Mesothelial cell of epicardium (in vitro differentiated cells): ENCODE results near the gene IGSF5. TPM values are rescaled to one million over a fixed set of nuclear protein-coding genes. Genes with fewer than 3 reads are reported as not detected.

ENCODE experiments used
- DNase-seq, 2 experiments: peaks; one replicate each; pipeline ENCODE4 v3.0.0; 2021; ENCODE audit warnings: low spot score in 2 of 2; ENCODE audit not compliant: unreplicated experiment in 2 of 2
- H3K27ac Mint-ChIP-seq: 2 replicates; pipeline ENCODE4 v1.8.0; 2021; ENCODE audit warnings: mixed read lengths
- H3K27me3 Mint-ChIP-seq: 2 replicates; pipeline ENCODE4 v1.8.0; 2021; ENCODE audit warnings: low read depth, mixed read lengths
- H3K36me3 Mint-ChIP-seq: 2 replicates; pipeline ENCODE4 v1.8.0; 2021; ENCODE audit warnings: mixed read lengths
- H3K4me1 Mint-ChIP-seq: 2 replicates; pipeline ENCODE4 v1.8.0; 2021; ENCODE audit warnings: mixed read lengths
- H3K4me3 Mint-ChIP-seq: 2 replicates; pipeline ENCODE4 v1.8.0; 2021; ENCODE audit warnings: mild to moderate bottlenecking, moderate library complexity, mixed read lengths
- H3K9me3 Mint-ChIP-seq: 2 replicates; pipeline ENCODE4 v1.8.0; 2021; ENCODE audit warnings: mixed read lengths
- total RNA-seq: library from RNA; stranded (reverse); gene quantifications from 3 replicates; pipeline ENCODE4 v1.2.1, GENCODE V29; 2021
- TF ChIP-seq, protein P1 (sequence below): fragments of 200-600 bp; sonication (generic); IDR thresholded peaks from one replicate; pipeline ENCODE4 v1.5.0; 2021; ENCODE audit warnings: antibody characterized with exemption; ENCODE audit not compliant: unreplicated experiment

Gene IGSF5
- total RNA-seq, 1 donor from 2014 or later = 2.2 TPM

DNA sequence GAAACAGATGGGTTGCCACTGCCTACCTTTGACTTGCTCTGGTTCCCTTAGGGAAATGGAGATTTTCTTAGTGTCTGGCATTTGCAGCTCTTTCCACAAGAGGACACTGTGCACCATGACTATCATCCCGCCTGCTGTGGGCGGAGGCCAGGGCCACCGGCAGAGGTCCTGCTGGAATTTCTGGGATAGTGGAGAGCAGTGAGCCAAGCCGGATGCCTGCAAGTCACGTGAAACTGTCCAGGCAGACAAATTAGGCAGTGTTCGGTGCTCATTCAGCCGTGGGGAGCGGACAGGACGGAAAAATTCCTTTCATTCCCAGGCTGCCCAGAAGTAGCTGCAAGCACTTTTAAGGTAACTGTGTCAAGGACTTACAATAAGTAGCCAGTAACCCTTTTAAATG, 43.4 kb downstream of the IGSF5 start:
- DNase-seq = peak; percentile 75 to 84
- H3K9me3 Mint-ChIP-seq = peaks cover 25% of the 10 kb centered on the region
- no peaks in the 10 kb centered on the region for H3K27me3 Mint-ChIP-seq
- H3K4me1 Mint-ChIP-seq = peaks cover 15% of the 10 kb centered on the region
- peak overlapping the region; percentile 60 for H3K4me3 Mint-ChIP-seq
- peaks cover 25% of the 10 kb centered on the region for H3K36me3 Mint-ChIP-seq
- TF ChIP-seq, protein P1, sequence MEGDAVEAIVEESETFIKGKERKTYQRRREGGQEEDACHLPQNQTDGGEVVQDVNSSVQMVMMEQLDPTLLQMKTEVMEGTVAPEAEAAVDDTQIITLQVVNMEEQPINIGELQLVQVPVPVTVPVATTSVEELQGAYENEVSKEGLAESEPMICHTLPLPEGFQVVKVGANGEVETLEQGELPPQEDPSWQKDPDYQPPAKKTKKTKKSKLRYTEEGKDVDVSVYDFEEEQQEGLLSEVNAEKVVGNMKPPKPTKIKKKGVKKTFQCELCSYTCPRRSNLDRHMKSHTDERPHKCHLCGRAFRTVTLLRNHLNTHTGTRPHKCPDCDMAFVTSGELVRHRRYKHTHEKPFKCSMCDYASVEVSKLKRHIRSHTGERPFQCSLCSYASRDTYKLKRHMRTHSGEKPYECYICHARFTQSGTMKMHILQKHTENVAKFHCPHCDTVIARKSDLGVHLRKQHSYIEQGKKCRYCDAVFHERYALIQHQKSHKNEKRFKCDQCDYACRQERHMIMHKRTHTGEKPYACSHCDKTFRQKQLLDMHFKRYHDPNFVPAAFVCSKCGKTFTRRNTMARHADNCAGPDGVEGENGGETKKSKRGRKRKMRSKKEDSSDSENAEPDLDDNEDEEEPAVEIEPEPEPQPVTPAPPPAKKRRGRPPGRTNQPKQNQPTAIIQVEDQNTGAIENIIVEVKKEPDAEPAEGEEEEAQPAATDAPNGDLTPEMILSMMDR = peak; percentile 71
- peak overlapping the region; percentile 97 for H3K27ac Mint-ChIP-seq

DNA sequence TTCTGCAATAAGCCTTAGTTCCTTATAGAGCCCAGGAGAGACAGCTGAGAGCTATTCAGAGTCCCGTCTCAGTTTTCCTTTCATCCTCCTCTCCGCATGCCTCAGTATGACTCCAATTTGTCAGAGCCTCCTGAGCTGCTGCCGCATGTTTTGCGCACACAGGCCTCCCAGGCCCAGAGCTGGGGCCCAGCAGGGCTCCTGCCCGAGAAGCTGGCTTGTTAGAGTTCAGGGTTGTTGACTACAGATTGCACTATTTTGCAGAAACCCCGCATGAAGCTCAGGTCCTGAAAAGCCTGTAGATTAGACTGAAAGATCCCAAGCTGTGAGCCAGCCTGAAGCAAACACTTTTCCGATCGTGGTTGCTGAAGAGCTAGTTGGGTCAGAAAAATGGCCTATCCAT, 51.5 kb downstream of the IGSF5 start:
- TF ChIP-seq, protein P1 = no peak
- Mint-ChIP-seq H3K9me3 (peaks cover 7% of the 10 kb centered on the region), H3K4me3 (no peak overlapping the region), H3K36me3 (peaks cover 17% of the 10 kb centered on the region), H3K27ac (peak overlapping the region; percentile 9), H3K4me1 (peaks cover 31% of the 10 kb centered on the region), H3K27me3 (no peaks in the 10 kb centered on the region)
- DNase-seq = no peak

DNA sequence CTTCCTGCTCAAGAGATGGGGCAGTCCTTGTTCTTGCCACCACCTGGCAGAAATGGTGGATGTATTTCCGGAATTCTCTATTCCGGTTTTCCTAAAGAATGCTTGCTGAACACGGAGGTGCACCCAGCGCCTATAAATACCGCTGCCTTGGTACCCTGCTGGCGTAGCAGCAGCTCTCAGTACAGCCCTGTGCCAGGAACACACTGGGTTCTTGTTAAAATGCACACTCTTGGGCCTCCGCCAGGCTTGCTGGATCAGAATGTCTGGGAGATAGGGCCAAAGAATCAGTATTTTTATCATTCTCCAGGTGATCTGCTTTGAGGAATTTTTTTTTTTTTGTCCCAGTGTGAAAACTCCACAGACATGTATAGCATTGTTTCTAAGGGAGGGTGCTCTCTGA, 54.2 kb downstream of the IGSF5 start:
- Mint-ChIP-seq H3K4me3 (no peak overlapping the region), H3K27ac (no peak overlapping the region), H3K36me3 (peaks cover 9% of the 10 kb centered on the region), H3K4me1 (peaks cover 32% of the 10 kb centered on the region), H3K27me3 (no peaks in the 10 kb centered on the region), H3K9me3 (peaks cover 11% of the 10 kb centered on the region)
- no peak for DNase-seq
- TF ChIP-seq, protein P1 = no peak

DNA sequence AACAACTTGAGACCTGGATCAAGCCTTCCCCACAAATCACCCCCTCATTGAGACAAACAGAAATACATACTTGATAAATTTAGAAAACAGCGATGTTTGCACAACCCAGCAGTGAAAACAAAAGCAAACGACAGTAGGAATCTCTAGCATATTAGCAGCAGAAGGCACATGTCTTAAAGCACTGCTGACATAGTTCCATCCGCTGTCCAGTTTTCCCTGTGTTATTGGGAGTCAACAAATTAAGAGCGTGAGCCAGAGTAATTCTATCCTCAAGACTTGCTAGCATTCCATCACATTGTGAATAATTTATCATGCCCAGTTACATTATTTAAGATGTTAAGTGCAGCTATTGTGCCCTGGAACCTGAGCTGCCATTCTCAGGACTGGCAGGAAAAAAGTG, 55.3 kb downstream of the IGSF5 start:
- H3K27ac Mint-ChIP-seq = peak overlapping the region; percentile 47
- peaks cover 11% of the 10 kb centered on the region for H3K9me3 Mint-ChIP-seq
- no peak overlapping the region for H3K4me3 Mint-ChIP-seq
- H3K4me1 Mint-ChIP-seq = peaks cover 24% of the 10 kb centered on the region
- no peak for DNase-seq
- no peaks in the 10 kb centered on the region for H3K27me3 Mint-ChIP-seq
- TF ChIP-seq, protein P1 = no peak
- peaks cover 9% of the 10 kb centered on the region for H3K36me3 Mint-ChIP-seq

DNA sequence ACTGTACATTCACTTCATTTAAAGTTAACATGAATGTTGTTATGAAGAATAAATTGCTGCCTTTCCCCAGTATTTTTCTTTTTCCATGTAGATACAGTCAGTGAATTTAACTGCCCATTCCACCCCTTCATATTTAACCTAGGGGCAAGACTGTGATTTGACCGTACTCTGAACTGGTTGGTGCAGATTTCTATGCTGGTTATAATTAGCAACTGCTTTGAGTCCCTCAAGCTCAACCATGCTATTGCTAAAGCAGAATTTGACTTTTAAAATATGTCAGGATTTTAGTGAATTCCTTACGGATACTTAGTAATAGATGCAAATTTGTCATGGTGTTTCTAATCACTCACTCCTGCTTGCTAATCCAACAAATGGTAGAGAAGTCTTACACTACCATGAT, 57.2 kb downstream of the IGSF5 start:
- H3K4me1 Mint-ChIP-seq = peaks cover 20% of the 10 kb centered on the region
- H3K27ac Mint-ChIP-seq = no peak overlapping the region
- TF ChIP-seq, protein P1 = no peak
- peaks cover 9% of the 10 kb centered on the region for H3K36me3 Mint-ChIP-seq
- DNase-seq = no peak
- H3K27me3 Mint-ChIP-seq = no peaks in the 10 kb centered on the region
- H3K9me3 Mint-ChIP-seq = peaks cover 11% of the 10 kb centered on the region
- no peak overlapping the region for H3K4me3 Mint-ChIP-seq

DNA sequence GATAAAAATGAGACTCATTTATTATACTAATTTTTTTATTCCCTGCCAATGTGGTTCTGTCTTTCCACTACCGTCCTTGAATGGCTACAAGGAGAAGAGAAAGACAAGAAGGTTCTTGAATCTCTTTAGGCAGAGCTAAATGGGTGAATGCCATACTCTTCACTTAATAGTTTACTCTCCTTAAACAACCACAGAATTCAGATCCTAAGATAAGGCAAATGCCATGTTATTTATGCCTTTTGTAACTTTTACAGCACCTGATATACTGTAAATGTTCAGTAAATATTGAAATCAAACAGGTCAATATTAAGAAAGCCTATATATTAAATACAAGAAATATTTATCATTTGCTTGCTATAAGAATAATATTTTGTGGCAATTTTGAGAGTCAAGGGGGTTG, 58.4 kb downstream of the IGSF5 start:
- DNase-seq = no peak
- TF ChIP-seq, protein P1 = no peak
- Mint-ChIP-seq H3K27me3 (no peaks in the 10 kb centered on the region), H3K36me3 (peaks cover 9% of the 10 kb centered on the region), H3K27ac (no peak overlapping the region), H3K4me3 (no peak overlapping the region), H3K9me3 (peaks cover 11% of the 10 kb centered on the region), H3K4me1 (peaks cover 28% of the 10 kb centered on the region)
